Measurements from ENCODE around the gene ABCA7. TPM values are rescaled to one million over a fixed set of nuclear protein-coding genes. Genes with fewer than 3 reads are reported as not detected.

The ABCA7 gene
- total RNA-seq, 1 donor from 2014 or later = 16.3 TPM

GRCh38 chr19:1053176-1054101, 13.5 kb downstream of the ABCA7 start:
- Mint-ChIP-seq H3K4me3 (ENCODE audit: unreplicated experiment) (no peak overlapping the region), H3K4me1 (ENCODE audit: unreplicated experiment) (no peaks in the 10 kb centered on the region), H3K36me3 (ENCODE audit: low read depth, unreplicated experiment) (peaks cover 27% of the 10 kb centered on the region), H3K27me3 (ENCODE audit: unreplicated experiment) (peaks cover 22% of the 10 kb centered on the region), H3K9me3 (ENCODE audit: unreplicated experiment) (peaks cover 10% of the 10 kb centered on the region), H3K27ac (ENCODE audit: unreplicated experiment) (no peak overlapping the region)
- no peak for TF ChIP-seq CTCF (IDR thresholded peaks at IDR 0.05; ENCODE audit: unreplicated experiment)
- no peak for DNase-seq (ENCODE audit: low spot score)

GRCh38 chr19:1054102-1055027, 14.5 kb downstream of the ABCA7 start:
- TF ChIP-seq CTCF (IDR thresholded peaks at IDR 0.05; ENCODE audit: unreplicated experiment) = no peak
- no peak for DNase-seq (ENCODE audit: low spot score)
- Mint-ChIP-seq H3K27ac (ENCODE audit: unreplicated experiment) (no peak overlapping the region), H3K9me3 (ENCODE audit: unreplicated experiment) (peaks cover 10% of the 10 kb centered on the region), H3K27me3 (ENCODE audit: unreplicated experiment) (peaks cover 21% of the 10 kb centered on the region), H3K36me3 (ENCODE audit: low read depth, unreplicated experiment) (peaks cover 27% of the 10 kb centered on the region), H3K4me3 (ENCODE audit: unreplicated experiment) (no peak overlapping the region), H3K4me1 (ENCODE audit: unreplicated experiment) (no peaks in the 10 kb centered on the region)

- Mint-ChIP-seq H3K36me3 (ENCODE audit: low read depth, unreplicated experiment) (peaks cover 27% of the 10 kb centered on the region), H3K4me1 (ENCODE audit: unreplicated experiment) (no peaks in the 10 kb centered on the region), H3K27ac (ENCODE audit: unreplicated experiment) (no peak overlapping the region), H3K9me3 (ENCODE audit: unreplicated experiment) (peaks cover 10% of the 10 kb centered on the region), H3K4me3 (ENCODE audit: unreplicated experiment) (no peak overlapping the region), H3K27me3 (ENCODE audit: unreplicated experiment) (peaks cover 21% of the 10 kb centered on the region)
- TF ChIP-seq CTCF (IDR thresholded peaks at IDR 0.05; ENCODE audit: unreplicated experiment) = no peak
- no peak for DNase-seq (ENCODE audit: low spot score)
Observed at GRCh38 chr19:1055028-1055425, 15.1 kb downstream of the ABCA7 start.

GRCh38 chr19:1055886-1056620, 16.1 kb downstream of the ABCA7 start:
- peaks cover 27% of the 10 kb centered on the region for H3K36me3 Mint-ChIP-seq (ENCODE audit: low read depth, unreplicated experiment)
- no peaks in the 10 kb centered on the region for H3K4me1 Mint-ChIP-seq (ENCODE audit: unreplicated experiment)
- no peak for DNase-seq (ENCODE audit: low spot score)
- H3K4me3 Mint-ChIP-seq (ENCODE audit: unreplicated experiment) = peak overlapping the region; percentile 47
- no peak for TF ChIP-seq CTCF (IDR thresholded peaks at IDR 0.05; ENCODE audit: unreplicated experiment)
- H3K27ac Mint-ChIP-seq (ENCODE audit: unreplicated experiment) = no peak overlapping the region
- peaks cover 23% of the 10 kb centered on the region for H3K27me3 Mint-ChIP-seq (ENCODE audit: unreplicated experiment)
- H3K9me3 Mint-ChIP-seq (ENCODE audit: unreplicated experiment) = peaks cover 10% of the 10 kb centered on the region

Measured in endothelial cell (in vitro differentiated cells).